Measurements from ENCODE around the gene NCDN. TPM values are rescaled to one million over a fixed set of nuclear protein-coding genes. Genes with fewer than 3 reads are reported as not detected.

The NCDN gene
- total and polyA plus RNA-seq, 2 of the 8 experiments (the other 6 are each of a cell fraction or from before 2014, with no cell fraction given), result 26.2 to 35.4 TPM

DNA sequence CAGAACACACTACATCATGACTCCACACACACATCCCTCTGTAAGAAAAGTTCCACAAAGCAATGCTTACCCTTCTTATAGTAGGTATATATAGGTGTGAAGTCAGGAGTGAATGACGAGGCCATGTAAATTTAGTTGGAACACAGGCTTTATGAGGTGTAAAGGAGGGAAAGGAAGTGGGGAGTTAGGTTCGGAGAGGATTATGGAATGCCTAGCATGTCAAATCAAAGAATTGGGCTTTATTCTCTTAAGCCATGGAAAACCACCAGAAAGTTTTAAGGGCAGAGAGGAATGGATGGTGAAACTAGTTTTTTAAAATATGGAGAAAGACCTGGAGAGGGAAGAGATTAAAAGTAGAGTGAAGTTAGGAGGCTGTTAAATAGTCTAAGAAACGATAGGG lies 41.8 kb downstream of the NCDN start:
- Histone ChIP-seq H2AFZ (ENCODE audit: low read length) (no peak overlapping the region), H3K27ac (ENCODE audit: low read depth, low read length) (no peak overlapping the region), H3K4me3 (ENCODE audit: extremely low read depth in 1 of 4, insufficient read depth in 2 of 4, low read depth in 3 of 4, low read length in 4 of 4) (no peak overlapping the region), H2BK12ac (ENCODE audit: low read depth, low read length) (no peak overlapping the region), H3K4me1 (replicated peaks in 1 of 4; ENCODE audit: control insufficient read depth in 3 of 4, insufficient read depth in 4 of 4, low read length in 3 of 4) (no peaks in the 10 kb centered on the region), H2BK5ac (ENCODE audit: low read depth, low read length) (no peak overlapping the region), H3K79me2 (ENCODE audit: control insufficient read depth in 1 of 2, insufficient read depth in 2 of 2, low read length in 2 of 2) (no peaks in the 10 kb centered on the region), H3K4me2 (ENCODE audit: insufficient read depth in 1 of 2, low read depth in 2 of 2, low read length in 2 of 2) (no peak overlapping the region), H4K91ac (replicated peaks; ENCODE audit: insufficient read length, low read length) (no peak overlapping the region), H2AK5ac (ENCODE audit: low read depth, low read length) (no peak overlapping the region), H3K14ac (ENCODE audit: insufficient read length) (no peak overlapping the region), H3K36me3 (ENCODE audit: control insufficient read depth in 2 of 4, insufficient read depth in 4 of 4, low read length in 3 of 4) (peaks cover 0 to 28% (median 17%) of the 10 kb centered on the region in 4 experiments; a peak in 4 of 8 replicates), H4K8ac (ENCODE audit: extremely low read depth, insufficient read depth, low read length) (no peak overlapping the region), H3K23me2 (ENCODE audit: low read depth, low read length) (no peaks in the 10 kb centered on the region), H2BK20ac (ENCODE audit: low read length) (no peak overlapping the region), H2BK120ac (replicated peaks; ENCODE audit: low read depth, low read length) (no peak overlapping the region), H3K9me3 (ENCODE audit: insufficient read depth in 2 of 2, low read depth in 1 of 2, low read length in 1 of 2) (no peaks in the 10 kb centered on the region), H3K9ac (replicated peaks in 1 of 4; ENCODE audit: extremely low read depth in 1 of 4, low read depth in 3 of 4, low read length in 3 of 4) (no peak overlapping the region), H3K79me1 (ENCODE audit: low read depth, low read length) (no peaks in the 10 kb centered on the region), H3K18ac (ENCODE audit: extremely low read depth, low read length) (no peak overlapping the region), H3K23ac (ENCODE audit: insufficient read length) (no peak overlapping the region), H2BK15ac (ENCODE audit: low read length) (no peak overlapping the region), H3K27me3 (replicated peaks in 1 of 4; ENCODE audit: control insufficient read depth in 3 of 4, extremely low read depth in 1 of 4, insufficient read depth in 3 of 4, low read length in 3 of 4) (no peaks in the 10 kb centered on the region), H3K56ac (replicated peaks; ENCODE audit: insufficient read length, low read depth, low read length) (no peak overlapping the region), H4K20me1 (replicated peaks in 1 of 2; ENCODE audit: control insufficient read depth in 1 of 2, insufficient read depth in 2 of 2, low read length in 2 of 2) (peaks cover 0 to 4% of the 10 kb centered on the region in 2 experiments), H4K5ac (ENCODE audit: insufficient read length, low read depth, low read length) (no peak overlapping the region), H3K4ac (replicated peaks; ENCODE audit: insufficient read length, low read depth, low read length) (no peak overlapping the region)
- DNase-seq (ENCODE audit: low read depth in 1 of 2, low spot score in 2 of 2) (no peak), FAIRE-seq (no peak)
- ChIA-PET POLR2A (ENCODE audit: partially characterized antibody) (interaction anchor here (1.0 to 3.0 kb wide), 2 partner anchors 14 to 170 kb away, joined by 4 to 10 read pairs; partner anchors contain the start of gene CLSPN), CTCF (ENCODE audit: partially characterized antibody) (interaction anchor here (0.6 to 7.8 kb wide), 6 partner anchors 29 to 130 kb away, joined by 3 to 38 read pairs (median 3); no protein-coding TSS in a partner anchor)
- 89 to 100% methylated on average over 2 to 3 of the region's 3 CpGs for WGBS, 2 experiments (ENCODE audit: extremely low coverage in 1 of 2, insufficient coverage in 1 of 2, insufficient read length in 1 of 2, insufficient replicate concordance in 2 of 2, low coverage in 1 of 2, low lambda C conversion rate in 2 of 2, missing lambda C conversion rate in 1 of 2)
- no peak for TF ChIP-seq KDM1A (IDR thresholded peaks at IDR 0.05; ENCODE audit: borderline replicate concordance, low read length)
- no peak for TF ChIP-seq YY1 (IDR thresholded peaks at IDR 0.05; ENCODE audit: low read depth, low read length)
- no peak for TF ChIP-seq SAP30 (IDR thresholded peaks at IDR 0.05; ENCODE audit: insufficient read depth, insufficient replicate concordance, low read length)
- no peak for TF ChIP-seq CBX8 (IDR thresholded peaks at IDR 0.05; ENCODE audit: borderline replicate concordance, low read depth, low read length)
- TF ChIP-seq BRCA1 (IDR thresholded peaks at IDR 0.05; ENCODE audit: low read depth, low read length), result no peak
- no peak for TF ChIP-seq TAF7 (optimal IDR thresholded peaks at IDR 0.05; ENCODE audit: borderline replicate concordance, low read depth, low read length)
- TF ChIP-seq RNF2 (IDR thresholded peaks at IDR 0.05; ENCODE audit: borderline replicate concordance, low read depth, low read length, missing control alignments, poor library complexity, severe bottlenecking), result no peak
- no peak for TF ChIP-seq MAFK (IDR thresholded peaks at IDR 0.05; ENCODE audit: low read depth, low read length)
- TF ChIP-seq TCF12 (IDR thresholded peaks at IDR 0.05; ENCODE audit: low read depth, low read length), result no peak
- TF ChIP-seq JUN (IDR thresholded peaks at IDR 0.05; ENCODE audit: low read depth, low read length), result no peak
- no peak for TF ChIP-seq NRF1 (IDR thresholded peaks at IDR 0.05; ENCODE audit: low read depth, low read length)
- TF ChIP-seq RFX5 (IDR thresholded peaks at IDR 0.05; ENCODE audit: borderline replicate concordance, low read depth, low read length), result no peak

Measured in H1 (cell line).